HepG2 (cell line): ENCODE data around the gene SCAND1. TPM values are rescaled to one million over a fixed set of nuclear protein-coding genes. Genes with fewer than 3 reads are reported as not detected.
A peak's percentile ranks its signal among the peaks of the same experiment; 100 is the strongest.

Experiments
- CTCF ChIP-seq: sonication (generic); formaldehyde crosslinking; IDR thresholded peaks from 2 replicates; pipeline ENCODE4 v1.5.0; 2020; ENCODE audit warnings: mild to moderate bottlenecking, missing genetic modification reagents, moderate library complexity
- ETV5 ChIP-seq: IDR thresholded peaks from 2 replicates; pipeline ENCODE4 v1.6.1; 2018; ENCODE audit warnings: missing biosample characterization, missing genetic modification reagents, inconsistent platforms, borderline replicate concordance
- GTF2F1 ChIP-seq: fragments of 150-350 bp; IDR thresholded peaks from 2 replicates; pipeline ENCODE4 v1.6.1; 2014; ENCODE audit warnings: low read length
- IRF2 ChIP-seq: IDR thresholded peaks from 2 replicates; pipeline ENCODE4 v1.6.1; 2018; ENCODE audit warnings: missing genetic modification reagents, missing compliant biosample characterization
- NCOA1 ChIP-seq: sonication (generic); formaldehyde crosslinking; IDR thresholded peaks from 2 replicates; pipeline ENCODE4 v1.9.0; 2021; ENCODE audit warnings: missing genetic modification reagents
- NR1H2 ChIP-seq: sonication (generic); formaldehyde crosslinking; IDR thresholded peaks from 2 replicates; pipeline ENCODE4 v1.8.1; 2022; ENCODE audit warnings: low read depth, missing genetic modification reagents, borderline replicate concordance
- NR3C1 ChIP-seq: sonication (generic); formaldehyde crosslinking; IDR thresholded peaks from 2 replicates; pipeline ENCODE4 v1.4.0; 2020; ENCODE audit warnings: missing genetic modification reagents
- PHF8 ChIP-seq: sonication (generic); formaldehyde crosslinking; IDR thresholded peaks from 2 replicates; pipeline ENCODE4 v1.5.0; 2020; ENCODE audit warnings: missing genetic modification reagents
- REPIN1 ChIP-seq: sonication (generic); formaldehyde crosslinking; IDR thresholded peaks from 2 replicates; pipeline ENCODE4 v1.8.0; 2022; ENCODE audit warnings: missing genetic modification reagents, low read depth, mild to moderate bottlenecking, borderline replicate concordance
- TBX3 ChIP-seq: fragments of 450-650 bp; IDR thresholded peaks from 2 replicates; pipeline ENCODE4 v1.6.1; 2017; ENCODE audit warnings: antibody characterized with exemption, mild to moderate bottlenecking, inconsistent platforms, borderline replicate concordance
- ZNF138 ChIP-seq: sonication (generic); formaldehyde crosslinking; IDR thresholded peaks from 2 replicates; pipeline ENCODE4 v1.5.0; 2020; ENCODE audit warnings: mild to moderate bottlenecking, low read depth, missing genetic modification reagents
- ZNF260 ChIP-seq: sonication (generic); formaldehyde crosslinking; IDR thresholded peaks from 2 replicates; pipeline ENCODE4 v1.4.0; 2020; ENCODE audit warnings: missing genetic modification reagents, low read depth, mild to moderate bottlenecking, borderline replicate concordance
- ZNF431 ChIP-seq: sonication (generic); formaldehyde crosslinking; IDR thresholded peaks from 2 replicates; pipeline ENCODE4 v1.9.0; 2022; ENCODE audit warnings: missing genetic modification reagents, low read depth, mild to moderate bottlenecking, borderline replicate concordance
- ZNF563 ChIP-seq: sonication (generic); formaldehyde crosslinking; IDR thresholded peaks from 2 replicates; pipeline ENCODE4 v1.8.0; 2022; ENCODE audit warnings: mild to moderate bottlenecking, moderate library complexity, missing genetic modification reagents
- ZNF580 ChIP-seq: IDR thresholded peaks from 2 replicates; pipeline ENCODE4 v1.6.1; 2016; ENCODE audit warnings: low read depth, borderline replicate concordance
- ZNF615 ChIP-seq: sonication (generic); formaldehyde crosslinking; IDR thresholded peaks from 2 replicates; pipeline ENCODE4 v1.5.0; 2020; ENCODE audit warnings: mild to moderate bottlenecking, missing genetic modification reagents, borderline replicate concordance
- ZNF652 ChIP-seq: IDR thresholded peaks from 2 replicates; pipeline ENCODE4 v1.6.1; 2016; ENCODE audit warnings: low read depth, borderline replicate concordance
- ZSCAN12 ChIP-seq: sonication (generic); formaldehyde crosslinking; IDR thresholded peaks from 2 replicates; pipeline ENCODE4 v1.9.0; 2021; ENCODE audit warnings: mild to moderate bottlenecking, missing genetic modification reagents
- polyA plus RNA-seq, 8 experiments: library from polyadenylated mRNA; depleted of rRNA in 3 of 8; stranded (reverse) in 7 of 8; unstranded in 1 of 8; fragments of >200 nt; fragmentation: Illumina TruSeq in 4 of 8; extraction: Trizol in 4 of 8; gene quantifications; 2 replicates each; pipeline versions ENCODE4 v1.2.1 to v1.2.3, GENCODE V29; 2011 to 2016; ENCODE audit warnings: low read depth in 4 of 8, missing spikeins in 1 of 8, mixed read lengths in 1 of 8; ENCODE audit not compliant: insufficient read depth in 1 of 8
- total RNA-seq, 5 experiments: library from RNA; depleted of rRNA; stranded (reverse); fragments of >200 nt; fragmentation: Illumina TruSeq; extraction: Trizol; gene quantifications; 2 replicates each; pipeline ENCODE4 v1.2.3, GENCODE V29; 2016; ENCODE audit warnings: low read depth in 1 of 5
- TF ChIP-seq, protein P1 (sequence below): IDR thresholded peaks from 2 replicates; pipeline ENCODE4 v1.6.1; 2018; ENCODE audit warnings: missing genetic modification reagents, mild to moderate bottlenecking, missing compliant biosample characterization
- TF ChIP-seq, protein P2 (sequence below): sonication (generic); formaldehyde crosslinking; IDR thresholded peaks from 2 replicates; pipeline ENCODE4 v1.4.0; 2020; ENCODE audit warnings: missing genetic modification reagents, mild to moderate bottlenecking, borderline replicate concordance
- TF ChIP-seq, protein P3 (sequence below): IDR thresholded peaks from 2 replicates; pipeline ENCODE4 v1.6.1; 2012; ENCODE audit warnings: inconsistent platforms
- TF ChIP-seq, protein P4 (sequence below): sonication (generic); formaldehyde crosslinking; IDR thresholded peaks from 2 replicates; pipeline ENCODE4 v1.5.1; 2020; ENCODE audit warnings: missing genetic modification reagents, mild to moderate bottlenecking, borderline replicate concordance

The SCAND1 gene
- total and polyA plus RNA-seq, 2 of the 13 experiments (the other 11 are each of a cell fraction or from before 2014, with no cell fraction given), result 19.3 to 109 TPM

- TF ChIP-seq, protein P1, sequence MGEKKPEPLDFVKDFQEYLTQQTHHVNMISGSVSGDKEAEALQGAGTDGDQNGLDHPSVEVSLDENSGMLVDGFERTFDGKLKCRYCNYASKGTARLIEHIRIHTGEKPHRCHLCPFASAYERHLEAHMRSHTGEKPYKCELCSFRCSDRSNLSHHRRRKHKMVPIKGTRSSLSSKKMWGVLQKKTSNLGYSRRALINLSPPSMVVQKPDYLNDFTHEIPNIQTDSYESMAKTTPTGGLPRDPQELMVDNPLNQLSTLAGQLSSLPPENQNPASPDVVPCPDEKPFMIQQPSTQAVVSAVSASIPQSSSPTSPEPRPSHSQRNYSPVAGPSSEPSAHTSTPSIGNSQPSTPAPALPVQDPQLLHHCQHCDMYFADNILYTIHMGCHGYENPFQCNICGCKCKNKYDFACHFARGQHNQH (CRISPR knock-in tag), result 0 out of 2 replicates have a peak, but pooled peaks have one; percentile 42
- no peak for TF ChIP-seq NR1H2 (CRISPR knock-in tag)
- TF ChIP-seq ETV5 (CRISPR knock-in tag), result peak; percentile 53
- no peak for TF ChIP-seq GTF2F1
- no peak for TF ChIP-seq ZNF260 (CRISPR knock-in tag)
- no peak for TF ChIP-seq ZSCAN12 (CRISPR knock-in tag)
- 0 out of 2 replicates have a peak, but pooled peaks have one; percentile 24 for TF ChIP-seq PHF8
- no peak for TF ChIP-seq NCOA1 (CRISPR knock-in tag)
- no peak for TF ChIP-seq ZNF615 (CRISPR knock-in tag)
- TF ChIP-seq ZNF431 (CRISPR knock-in tag), result no peak
- TF ChIP-seq ZNF580, result peak; percentile 79
- TF ChIP-seq, protein P2, sequence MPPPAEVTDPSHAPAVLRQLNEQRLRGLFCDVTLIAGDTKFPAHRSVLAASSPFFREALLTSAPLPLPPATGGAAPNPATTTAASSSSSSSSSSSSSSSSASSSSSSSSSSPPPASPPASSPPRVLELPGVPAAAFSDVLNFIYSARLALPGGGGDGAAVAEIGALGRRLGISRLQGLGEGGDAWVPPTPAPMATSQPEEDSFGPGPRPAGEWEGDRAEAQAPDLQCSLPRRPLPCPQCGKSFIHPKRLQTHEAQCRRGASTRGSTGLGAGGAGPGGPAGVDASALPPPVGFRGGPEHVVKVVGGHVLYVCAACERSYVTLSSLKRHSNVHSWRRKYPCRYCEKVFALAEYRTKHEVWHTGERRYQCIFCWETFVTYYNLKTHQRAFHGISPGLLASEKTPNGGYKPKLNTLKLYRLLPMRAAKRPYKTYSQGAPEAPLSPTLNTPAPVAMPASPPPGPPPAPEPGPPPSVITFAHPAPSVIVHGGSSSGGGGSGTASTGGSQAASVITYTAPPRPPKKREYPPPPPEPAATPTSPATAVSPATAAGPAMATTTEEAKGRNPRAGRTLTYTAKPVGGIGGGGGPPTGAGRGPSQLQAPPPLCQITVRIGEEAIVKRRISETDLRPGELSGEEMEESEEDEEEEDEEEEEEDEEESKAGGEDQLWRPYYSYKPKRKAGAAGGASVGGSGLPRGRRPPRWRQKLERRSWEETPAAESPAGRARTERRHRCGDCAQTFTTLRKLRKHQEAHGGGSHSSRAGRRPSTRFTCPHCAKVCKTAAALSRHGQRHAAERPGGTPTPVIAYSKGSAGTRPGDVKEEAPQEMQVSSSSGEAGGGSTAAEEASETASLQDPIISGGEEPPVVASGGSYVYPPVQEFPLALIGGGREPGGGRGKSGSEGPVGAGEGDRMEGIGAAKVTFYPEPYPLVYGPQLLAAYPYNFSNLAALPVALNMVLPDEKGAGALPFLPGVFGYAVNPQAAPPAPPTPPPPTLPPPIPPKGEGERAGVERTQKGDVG, result no peak; the same call in 1 of the 2 replicates
- no peak for TF ChIP-seq ZNF563
- no peak for TF ChIP-seq NR3C1 (CRISPR knock-in tag)
- peak; percentile 77; the same call in 1 of the 2 replicates for TF ChIP-seq IRF2 (CRISPR knock-in tag)
- peak; percentile 61; the same call in 1 of the 2 replicates for TF ChIP-seq ZNF652 (CRISPR knock-in tag)
- TF ChIP-seq, protein P3, sequence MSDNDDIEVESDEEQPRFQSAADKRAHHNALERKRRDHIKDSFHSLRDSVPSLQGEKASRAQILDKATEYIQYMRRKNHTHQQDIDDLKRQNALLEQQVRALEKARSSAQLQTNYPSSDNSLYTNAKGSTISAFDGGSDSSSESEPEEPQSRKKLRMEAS, result peak; percentile 24; the same call in 1 of the 2 replicates
- no peak for TF ChIP-seq TBX3
- TF ChIP-seq, protein P4, sequence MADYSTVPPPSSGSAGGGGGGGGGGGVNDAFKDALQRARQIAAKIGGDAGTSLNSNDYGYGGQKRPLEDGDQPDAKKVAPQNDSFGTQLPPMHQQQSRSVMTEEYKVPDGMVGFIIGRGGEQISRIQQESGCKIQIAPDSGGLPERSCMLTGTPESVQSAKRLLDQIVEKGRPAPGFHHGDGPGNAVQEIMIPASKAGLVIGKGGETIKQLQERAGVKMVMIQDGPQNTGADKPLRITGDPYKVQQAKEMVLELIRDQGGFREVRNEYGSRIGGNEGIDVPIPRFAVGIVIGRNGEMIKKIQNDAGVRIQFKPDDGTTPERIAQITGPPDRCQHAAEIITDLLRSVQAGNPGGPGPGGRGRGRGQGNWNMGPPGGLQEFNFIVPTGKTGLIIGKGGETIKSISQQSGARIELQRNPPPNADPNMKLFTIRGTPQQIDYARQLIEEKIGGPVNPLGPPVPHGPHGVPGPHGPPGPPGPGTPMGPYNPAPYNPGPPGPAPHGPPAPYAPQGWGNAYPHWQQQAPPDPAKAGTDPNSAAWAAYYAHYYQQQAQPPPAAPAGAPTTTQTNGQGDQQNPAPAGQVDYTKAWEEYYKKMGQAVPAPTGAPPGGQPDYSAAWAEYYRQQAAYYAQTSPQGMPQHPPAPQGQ (CRISPR knock-in tag), result 0 out of 2 replicates have a peak, but pooled peaks have one; percentile 30
- no peak for TF ChIP-seq ZNF138 (CRISPR knock-in tag)
- TF ChIP-seq REPIN1 (CRISPR knock-in tag), result peak; percentile 58; the same call in 1 of the 2 replicates
- TF ChIP-seq CTCF (CRISPR knock-in tag), result peak; percentile 99
Measured at GRCh38 chr20:35994994-35995453, 40.7 kb upstream of the SCAND1 start (continued).
